Measurements from ENCODE around the gene DESI2. TPM values are rescaled to one million over a fixed set of nuclear protein-coding genes. Genes with fewer than 3 reads are reported as not detected.
"Not testable (repeated sequence)": the region's sequence is repeated elsewhere in the genome, so short reads cannot be mapped to it uniquely, and the experiment has no call there.

Gene DESI2
- total RNA-seq, 1 experiment from 2014 or later: 44.6 TPM

DNA sequence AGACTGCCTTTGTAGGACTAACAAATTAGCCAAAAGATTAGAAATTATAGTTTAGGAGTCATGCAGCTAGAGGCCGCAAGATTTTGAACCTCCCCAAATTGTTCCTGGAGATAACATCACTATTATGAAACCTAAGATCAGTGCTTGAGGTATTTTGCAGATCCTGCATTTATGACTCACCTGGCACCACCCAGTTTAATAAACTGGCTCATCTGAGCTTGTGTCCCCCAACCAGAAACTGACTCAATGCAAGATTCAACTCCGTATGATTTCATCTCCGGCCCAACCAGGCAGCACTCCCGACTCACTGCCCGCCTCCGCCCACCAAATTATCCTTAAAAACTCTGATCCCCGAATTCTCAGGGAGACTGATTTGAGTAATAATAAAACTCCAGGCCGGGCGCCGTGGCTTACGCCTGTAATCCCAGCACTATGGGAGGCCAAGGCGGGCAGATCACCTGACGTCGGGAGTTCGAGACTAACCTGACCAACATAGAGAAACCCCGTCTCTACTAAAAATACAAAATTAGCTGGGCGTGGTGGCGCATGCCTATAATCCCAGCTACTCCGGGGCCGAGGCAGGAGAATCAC lies 87.2 kb downstream of the DESI2 start:
- RAD21 ChIA-PET (ENCODE audit: low non-redundant PET in 1 of 2, low total read pairs in 2 of 2, uncharacterized antibody in 2 of 2, unreplicated experiment in 2 of 2); H3K27me3 ChIP-seq (ENCODE audit: insufficient read depth, low read length); CTCF ChIA-PET; POLR2A ChIA-PET; H3K36me3 ChIP-seq (ENCODE audit: control insufficient read depth in 1 of 2, insufficient read depth in 2 of 2, low read length in 2 of 2); H3K9me2 ChIP-seq (ENCODE audit: insufficient read depth); BruUV-seq (replicated peaks); H3K9me3 ChIP-seq (ENCODE audit: control insufficient read depth in 1 of 2, insufficient read depth in 1 of 2, low read depth in 1 of 2, low read length in 2 of 2); H4K20me1 ChIP-seq (ENCODE audit: insufficient read depth); H3K79me2 ChIP-seq (ENCODE audit: insufficient read depth, low read length); H3K9ac ChIP-seq (ENCODE audit: low read length); intact Hi-C loops (cut with micrococcal nuclease): not testable (repeated sequence)
- ATAC-seq (peak; percentile 83), DNase-seq (ENCODE audit: low read depth, low spot score) (peak; percentile 62)
- peak overlapping the region; percentile 13; the same call in 1 of the 2 replicates for H3K27ac ChIP-seq (ENCODE audit: low read depth, low read length)
- TF ChIP-seq CBX3 (IDR thresholded peaks at IDR 0.05; ENCODE audit: low read depth): peak; percentile 49; the same call in 1 of the 2 replicates
- peak; percentile 75 for TF ChIP-seq FOSL1 (IDR thresholded peaks at IDR 0.05; ENCODE audit: low read depth)
- peak; percentile 52; the same call in 1 of the 2 replicates for TF ChIP-seq SP1 (IDR thresholded peaks at IDR 0.05; ENCODE audit: low read depth)
- peak; percentile 71 for TF ChIP-seq JUND (IDR thresholded peaks at IDR 0.05)
- 0 out of 2 replicates have a peak, but pooled peaks have one; percentile 38 for TF ChIP-seq CEBPB (IDR thresholded peaks at IDR 0.05; ENCODE audit: low read depth)
- peak overlapping the region; percentile 58 for H2AFZ ChIP-seq (ENCODE audit: low read depth, low read length, poor library complexity, severe bottlenecking)
- peaks cover 4 to 27% of the 10 kb centered on the region in 2 experiments; a peak in 3 of 4 replicates for H3K4me1 ChIP-seq (ENCODE audit: control insufficient read depth in 1 of 2, insufficient read depth in 2 of 2, low read length in 2 of 2)
- H3K4me2 ChIP-seq (ENCODE audit: low read length): peak overlapping the region; percentile 56
- peak overlapping the region in 1 of 2 experiments; percentile 26; a peak in 2 of 4 replicates for H3K4me3 ChIP-seq (replicated peaks in 1 of 2; ENCODE audit: low read depth in 1 of 2, low read length in 2 of 2)

DNA sequence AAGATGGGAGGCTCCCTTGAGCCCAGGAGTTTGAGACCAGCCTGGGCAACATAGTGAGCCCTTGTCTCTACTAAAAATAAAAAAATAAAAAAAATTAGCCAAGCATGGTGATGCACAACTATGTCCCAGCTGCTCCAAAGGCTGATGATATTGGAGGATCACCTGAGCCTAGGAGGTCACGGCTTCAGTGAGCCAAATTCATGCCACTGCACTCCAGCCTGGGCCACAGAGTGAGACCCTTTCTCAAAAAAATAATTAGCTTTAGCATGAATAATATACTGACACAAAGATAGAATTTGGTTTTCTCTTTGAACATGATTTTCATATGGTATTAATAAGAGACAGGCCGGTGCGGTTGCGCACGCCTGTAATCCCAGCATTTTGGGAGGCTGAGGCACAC lies 88.8 kb downstream of the DESI2 start:
- peaks cover 4 to 20% of the 10 kb centered on the region in 2 experiments; a peak in 3 of 4 replicates for H3K4me1 ChIP-seq (ENCODE audit: control insufficient read depth in 1 of 2, insufficient read depth in 2 of 2, low read length in 2 of 2)
- intact Hi-C loops (cut with micrococcal nuclease): no loop called here
- ATAC-seq: no peak
- RAD21 ChIA-PET (ENCODE audit: low non-redundant PET in 1 of 2, low total read pairs in 2 of 2, uncharacterized antibody in 2 of 2, unreplicated experiment in 2 of 2): no interaction called here
- CTCF ChIA-PET: no interaction called here
- DNase-seq (ENCODE audit: low read depth, low spot score): no peak
- no peaks in the 10 kb centered on the region for H3K9me2 ChIP-seq (ENCODE audit: insufficient read depth)
- no peaks in the 10 kb centered on the region for H3K9me3 ChIP-seq (ENCODE audit: control insufficient read depth in 1 of 2, insufficient read depth in 1 of 2, low read depth in 1 of 2, low read length in 2 of 2)
- no peak overlapping the region for H3K9ac ChIP-seq (ENCODE audit: low read length)
- no peak overlapping the region for H3K4me3 ChIP-seq (replicated peaks in 1 of 2; ENCODE audit: low read depth in 1 of 2, low read length in 2 of 2)
- H3K27ac ChIP-seq (ENCODE audit: low read depth, low read length): no peak overlapping the region
- BruUV-seq (replicated peaks): no TSS peak
- POLR2A ChIA-PET: no interaction called here
- H3K4me2 ChIP-seq (ENCODE audit: low read length): no peak overlapping the region
- H3K27me3 ChIP-seq (ENCODE audit: insufficient read depth, low read length): no peaks in the 10 kb centered on the region
- H3K36me3 ChIP-seq (ENCODE audit: control insufficient read depth in 1 of 2, insufficient read depth in 2 of 2, low read length in 2 of 2): no peaks in the 10 kb centered on the region
- H3K79me2 ChIP-seq (ENCODE audit: insufficient read depth, low read length): no peaks in the 10 kb centered on the region
- no peaks in the 10 kb centered on the region for H4K20me1 ChIP-seq (ENCODE audit: insufficient read depth)
- H2AFZ ChIP-seq (ENCODE audit: low read depth, low read length, poor library complexity, severe bottlenecking): no peak overlapping the region
- no peak for TF ChIP-seq SRF (IDR thresholded peaks at IDR 0.05; ENCODE audit: low read depth)
- no peak for TF ChIP-seq ZNF274 (IDR thresholded peaks at IDR 0.05; ENCODE audit: low read depth, low read length)
- no peak for TF ChIP-seq YY1 (IDR thresholded peaks at IDR 0.05; ENCODE audit: extremely low read depth, insufficient replicate concordance, low read depth, low read length)
- TF ChIP-seq EZH2 (IDR thresholded peaks at IDR 0.05): no peak
- no peak for TF ChIP-seq ELF1 (IDR thresholded peaks at IDR 0.05; ENCODE audit: borderline replicate concordance, low read depth)
- no peak for TF ChIP-seq RAD21 (IDR thresholded peaks at IDR 0.05; ENCODE audit: low read depth)
- no peak for TF ChIP-seq ZFX (IDR thresholded peaks at IDR 0.05)
- no peak for TF ChIP-seq TCF7L2 (IDR thresholded peaks at IDR 0.05; ENCODE audit: borderline replicate concordance, extremely low read depth, insufficient read depth, insufficient read length)
- TF ChIP-seq, protein P1, sequence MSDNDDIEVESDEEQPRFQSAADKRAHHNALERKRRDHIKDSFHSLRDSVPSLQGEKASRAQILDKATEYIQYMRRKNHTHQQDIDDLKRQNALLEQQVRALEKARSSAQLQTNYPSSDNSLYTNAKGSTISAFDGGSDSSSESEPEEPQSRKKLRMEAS (IDR thresholded peaks at IDR 0.05): no peak
- TF ChIP-seq, protein P2, sequence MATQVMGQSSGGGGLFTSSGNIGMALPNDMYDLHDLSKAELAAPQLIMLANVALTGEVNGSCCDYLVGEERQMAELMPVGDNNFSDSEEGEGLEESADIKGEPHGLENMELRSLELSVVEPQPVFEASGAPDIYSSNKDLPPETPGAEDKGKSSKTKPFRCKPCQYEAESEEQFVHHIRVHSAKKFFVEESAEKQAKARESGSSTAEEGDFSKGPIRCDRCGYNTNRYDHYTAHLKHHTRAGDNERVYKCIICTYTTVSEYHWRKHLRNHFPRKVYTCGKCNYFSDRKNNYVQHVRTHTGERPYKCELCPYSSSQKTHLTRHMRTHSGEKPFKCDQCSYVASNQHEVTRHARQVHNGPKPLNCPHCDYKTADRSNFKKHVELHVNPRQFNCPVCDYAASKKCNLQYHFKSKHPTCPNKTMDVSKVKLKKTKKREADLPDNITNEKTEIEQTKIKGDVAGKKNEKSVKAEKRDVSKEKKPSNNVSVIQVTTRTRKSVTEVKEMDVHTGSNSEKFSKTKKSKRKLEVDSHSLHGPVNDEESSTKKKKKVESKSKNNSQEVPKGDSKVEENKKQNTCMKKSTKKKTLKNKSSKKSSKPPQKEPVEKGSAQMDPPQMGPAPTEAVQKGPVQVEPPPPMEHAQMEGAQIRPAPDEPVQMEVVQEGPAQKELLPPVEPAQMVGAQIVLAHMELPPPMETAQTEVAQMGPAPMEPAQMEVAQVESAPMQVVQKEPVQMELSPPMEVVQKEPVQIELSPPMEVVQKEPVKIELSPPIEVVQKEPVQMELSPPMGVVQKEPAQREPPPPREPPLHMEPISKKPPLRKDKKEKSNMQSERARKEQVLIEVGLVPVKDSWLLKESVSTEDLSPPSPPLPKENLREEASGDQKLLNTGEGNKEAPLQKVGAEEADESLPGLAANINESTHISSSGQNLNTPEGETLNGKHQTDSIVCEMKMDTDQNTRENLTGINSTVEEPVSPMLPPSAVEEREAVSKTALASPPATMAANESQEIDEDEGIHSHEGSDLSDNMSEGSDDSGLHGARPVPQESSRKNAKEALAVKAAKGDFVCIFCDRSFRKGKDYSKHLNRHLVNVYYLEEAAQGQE (IDR thresholded peaks at IDR 0.05; ENCODE audit: low read depth): no peak
- TF ChIP-seq JUND (IDR thresholded peaks at IDR 0.05): no peak
- TF ChIP-seq EZH2phosphoT487 (IDR thresholded peaks at IDR 0.05; ENCODE audit: borderline replicate concordance): no peak
- TF ChIP-seq FOSL1 (IDR thresholded peaks at IDR 0.05; ENCODE audit: low read depth): no peak
- no peak for TF ChIP-seq SIN3A (IDR thresholded peaks at IDR 0.05; ENCODE audit: low read depth)
- no peak for TF ChIP-seq POLR2A (IDR thresholded peaks at IDR 0.05; ENCODE audit: borderline replicate concordance, extremely low read depth, insufficient read depth, insufficient read length)

Measured in HCT116 (cell line).